GM18511 (cell line): Measurements from ENCODE around the gene COPB2.
"Not testable (repeated sequence)": the region's sequence is repeated elsewhere in the genome, so short reads cannot be mapped to it uniquely, and the experiment has no call there.

Experiments
- ATAC-seq: cut with Tn5 transposase; IDR thresholded peaks from one replicate; pipeline ENCODE4 v1.9.1; 2021; ENCODE audit warnings: mild to moderate bottlenecking, moderate library complexity; ENCODE audit not compliant: unreplicated experiment

The COPB2 gene

GRCh38 chr3:139389552-139390368, at the start of gene COPB2:
Gene COPB2, minus strand, starts transcription at chr3:139389647. Its CDS starts 97 bp downstream, at chr3:139389550.
- ATAC-seq: peak; percentile 99

- no peak for ATAC-seq
Measured at GRCh38 chr3:139434764-139435307, 45.4 kb upstream of the COPB2 start.

GRCh38 chr3:139434228-139434627, 44.8 kb upstream of the COPB2 start:
- no peak for ATAC-seq

GRCh38 chr3:139433089-139433488, 43.6 kb upstream of the COPB2 start:
- no peak for ATAC-seq

GRCh38 chr3:139430493-139430892, 41.0 kb upstream of the COPB2 start:
- ATAC-seq: no peak

GRCh38 chr3:139427283-139428060, 38.0 kb upstream of the COPB2 start:
- peak; percentile 80 for ATAC-seq

- no peak for ATAC-seq
Measured at GRCh38 chr3:139425745-139426400, 36.4 kb upstream of the COPB2 start.

- no peak for ATAC-seq
Measured at GRCh38 chr3:139423232-139423631, 33.8 kb upstream of the COPB2 start.

- ATAC-seq: no peak
Measured at GRCh38 chr3:139421460-139421859, 32.0 kb upstream of the COPB2 start.

- no peak for ATAC-seq
Measured at GRCh38 chr3:139421040-139421439, 31.6 kb upstream of the COPB2 start.

GRCh38 chr3:139418144-139418543, 28.7 kb upstream of the COPB2 start:
- no peak for ATAC-seq

GRCh38 chr3:139416275-139416674, 26.8 kb upstream of the COPB2 start:
- no peak for ATAC-seq

- ATAC-seq: no peak
Measured at GRCh38 chr3:139414608-139415224, 25.3 kb upstream of the COPB2 start.

- ATAC-seq: not testable (repeated sequence)
Measured at GRCh38 chr3:139412891-139413290, 23.4 kb upstream of the COPB2 start.

- ATAC-seq: not testable (repeated sequence)
Measured at GRCh38 chr3:139401155-139401554, 11.7 kb upstream of the COPB2 start.

- ATAC-seq: no peak
Measured at GRCh38 chr3:139396707-139397106, 7.3 kb upstream of the COPB2 start.

GRCh38 chr3:139394116-139394515, 4.7 kb upstream of the COPB2 start:
- ATAC-seq: no peak

- ATAC-seq: peak; percentile 31
Measured at GRCh38 chr3:139388821-139389551, 461 bp downstream of the COPB2 start.

GRCh38 chr3:139388077-139388476, 1.4 kb downstream of the COPB2 start:
- no peak for ATAC-seq

GRCh38 chr3:139382291-139382690, 7.2 kb downstream of the COPB2 start:
- ATAC-seq: not testable (repeated sequence)
